ENCODE results near the gene CNTNAP5. TPM values are rescaled to one million over a fixed set of nuclear protein-coding genes. Genes with fewer than 3 reads are reported as not detected.

Gene CNTNAP5
- total RNA-seq, 1 donor from 2014 or later: not detected

GRCh38 chr2:124639524-124639923 is 614.4 kb downstream of the CNTNAP5 start:
- no peak overlapping the region for H3K4me3 Mint-ChIP-seq
- H3K27ac Mint-ChIP-seq: no peak overlapping the region
- TF ChIP-seq EZH2 (IDR thresholded peaks at IDR 0.05): no peak
- no peak for TF ChIP-seq EZH2phosphoT487 (IDR thresholded peaks at IDR 0.05)
- TF ChIP-seq, protein P1, sequence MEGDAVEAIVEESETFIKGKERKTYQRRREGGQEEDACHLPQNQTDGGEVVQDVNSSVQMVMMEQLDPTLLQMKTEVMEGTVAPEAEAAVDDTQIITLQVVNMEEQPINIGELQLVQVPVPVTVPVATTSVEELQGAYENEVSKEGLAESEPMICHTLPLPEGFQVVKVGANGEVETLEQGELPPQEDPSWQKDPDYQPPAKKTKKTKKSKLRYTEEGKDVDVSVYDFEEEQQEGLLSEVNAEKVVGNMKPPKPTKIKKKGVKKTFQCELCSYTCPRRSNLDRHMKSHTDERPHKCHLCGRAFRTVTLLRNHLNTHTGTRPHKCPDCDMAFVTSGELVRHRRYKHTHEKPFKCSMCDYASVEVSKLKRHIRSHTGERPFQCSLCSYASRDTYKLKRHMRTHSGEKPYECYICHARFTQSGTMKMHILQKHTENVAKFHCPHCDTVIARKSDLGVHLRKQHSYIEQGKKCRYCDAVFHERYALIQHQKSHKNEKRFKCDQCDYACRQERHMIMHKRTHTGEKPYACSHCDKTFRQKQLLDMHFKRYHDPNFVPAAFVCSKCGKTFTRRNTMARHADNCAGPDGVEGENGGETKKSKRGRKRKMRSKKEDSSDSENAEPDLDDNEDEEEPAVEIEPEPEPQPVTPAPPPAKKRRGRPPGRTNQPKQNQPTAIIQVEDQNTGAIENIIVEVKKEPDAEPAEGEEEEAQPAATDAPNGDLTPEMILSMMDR (IDR thresholded peaks at IDR 0.05): no peak
- Histone ChIP-seq H3K27me3 (no peaks in the 10 kb centered on the region), H3K79me2 (ENCODE audit: low read depth) (no peaks in the 10 kb centered on the region), H3K36me3 (no peaks in the 10 kb centered on the region), H3K4me3 (no peak overlapping the region), H2AFZ (replicated peaks) (no peak overlapping the region), H4K20me1 (ENCODE audit: low read depth) (no peaks in the 10 kb centered on the region), H3F3A (ENCODE audit: low read depth) (no peaks in the 10 kb centered on the region), H3K9ac (no peak overlapping the region), H3K27ac (no peak overlapping the region), H3K4me2 (no peak overlapping the region), H3K4me1 (no peaks in the 10 kb centered on the region), H3K9me3 (ENCODE audit: low read depth) (no peaks in the 10 kb centered on the region)
- no peak for DNase-seq (ENCODE audit: low spot score)
- no peaks in the 10 kb centered on the region for H3K36me3 Mint-ChIP-seq
- no peaks in the 10 kb centered on the region for H3K9me3 Mint-ChIP-seq
- no peaks in the 10 kb centered on the region for H3K4me1 Mint-ChIP-seq
- no peaks in the 10 kb centered on the region for H3K27me3 Mint-ChIP-seq (ENCODE audit: insufficient read depth, low read depth)

DNA sequence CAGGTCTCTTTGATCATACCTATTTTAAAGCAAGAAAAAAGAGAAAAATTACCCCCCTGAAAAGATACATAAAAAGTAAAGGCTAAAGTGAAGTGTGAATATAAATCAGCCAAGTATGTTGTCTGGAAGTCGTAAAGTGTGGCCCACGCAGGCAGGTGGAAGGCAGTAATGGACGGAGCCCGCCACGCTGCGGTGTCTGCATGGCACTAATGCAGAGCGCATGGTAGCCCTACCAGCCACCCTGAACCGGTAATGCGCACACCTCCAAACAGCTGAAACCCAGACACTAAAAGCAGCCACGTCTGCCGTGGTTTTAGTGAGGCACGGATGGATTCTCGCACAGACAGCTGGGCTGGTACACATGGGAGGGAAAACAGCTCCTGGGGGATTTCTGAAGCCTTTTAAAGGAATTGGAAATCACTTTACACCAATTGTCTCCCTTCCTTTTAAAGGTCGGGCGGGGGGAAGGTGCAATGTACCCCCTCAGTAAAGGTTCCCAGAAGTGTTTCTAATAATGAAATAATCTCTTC is 615.2 kb downstream of the CNTNAP5 start:
- H3K27me3 Mint-ChIP-seq (ENCODE audit: insufficient read depth, low read depth): no peaks in the 10 kb centered on the region
- no peaks in the 10 kb centered on the region for H3K9me3 ChIP-seq (ENCODE audit: low read depth)
- H3K4me3 ChIP-seq: no peak overlapping the region
- H3K4me1 Mint-ChIP-seq: no peaks in the 10 kb centered on the region
- no peaks in the 10 kb centered on the region for H3K36me3 Mint-ChIP-seq
- no peak overlapping the region for H3K27ac ChIP-seq
- H3K4me3 Mint-ChIP-seq: no peak overlapping the region
- H3K27ac Mint-ChIP-seq: no peak overlapping the region
- no peak overlapping the region for H3K4me2 ChIP-seq
- H3K79me2 ChIP-seq (ENCODE audit: low read depth): no peaks in the 10 kb centered on the region
- no peaks in the 10 kb centered on the region for H3K4me1 ChIP-seq
- TF ChIP-seq EZH2 (IDR thresholded peaks at IDR 0.05) (no peak), EZH2phosphoT487 (IDR thresholded peaks at IDR 0.05) (no peak)
- TF ChIP-seq, protein P1 (IDR thresholded peaks at IDR 0.05): no peak
- no peak overlapping the region for H2AFZ ChIP-seq (replicated peaks)
- H3F3A ChIP-seq (ENCODE audit: low read depth): no peaks in the 10 kb centered on the region
- H3K36me3 ChIP-seq: no peaks in the 10 kb centered on the region
- H4K20me1 ChIP-seq (ENCODE audit: low read depth): no peaks in the 10 kb centered on the region
- H3K9ac ChIP-seq: no peak overlapping the region
- DNase-seq (ENCODE audit: low spot score): no peak
- H3K9me3 Mint-ChIP-seq: no peaks in the 10 kb centered on the region
- H3K27me3 ChIP-seq: no peaks in the 10 kb centered on the region

DNA sequence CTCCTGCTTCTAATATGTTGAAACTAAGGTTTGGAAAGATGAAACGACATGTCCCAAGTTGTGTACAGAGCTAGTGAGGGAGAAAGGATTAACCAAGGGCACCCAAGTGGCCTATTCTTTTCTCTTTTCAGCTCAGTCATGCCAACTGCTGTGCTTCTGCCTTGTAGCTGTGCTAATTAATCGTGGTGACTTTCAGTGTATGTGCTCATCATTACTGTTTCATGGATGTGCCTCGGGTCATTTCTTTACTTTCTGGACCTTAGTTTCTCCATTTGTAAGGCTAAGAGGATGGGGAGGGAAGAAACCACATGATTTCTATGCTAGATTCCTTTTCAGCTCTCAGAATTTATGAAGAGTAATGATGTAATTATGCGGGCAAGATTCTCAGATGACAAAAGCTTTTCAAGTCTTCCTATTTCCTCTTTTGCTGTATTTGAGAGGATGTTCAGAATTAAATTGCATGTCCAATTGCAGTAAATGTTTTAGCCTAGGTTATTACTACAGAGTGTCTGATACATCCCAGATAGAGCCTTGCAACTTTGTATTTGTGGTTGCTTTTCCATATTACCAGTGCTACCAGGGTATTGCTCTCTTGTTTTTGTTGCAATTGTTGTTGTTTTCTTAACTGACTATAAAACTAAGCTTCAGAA is 621.2 kb downstream of the CNTNAP5 start:
- Mint-ChIP-seq H3K9me3 (no peaks in the 10 kb centered on the region), H3K27ac (no peak overlapping the region), H3K4me3 (no peak overlapping the region), H3K36me3 (no peaks in the 10 kb centered on the region), H3K27me3 (ENCODE audit: insufficient read depth, low read depth) (peaks cover 3% of the 10 kb centered on the region), H3K4me1 (peaks cover 16% of the 10 kb centered on the region)
- no peaks in the 10 kb centered on the region for H3F3A ChIP-seq (ENCODE audit: low read depth)
- H2AFZ ChIP-seq (replicated peaks): no peak overlapping the region
- no peak overlapping the region for H3K4me2 ChIP-seq
- peaks cover 9% of the 10 kb centered on the region for H3K4me1 ChIP-seq
- no peak for DNase-seq (ENCODE audit: low spot score)
- H3K4me3 ChIP-seq: no peak overlapping the region
- no peak overlapping the region for H3K9ac ChIP-seq
- no peak overlapping the region for H3K27ac ChIP-seq
- H3K9me3 ChIP-seq (ENCODE audit: low read depth): no peaks in the 10 kb centered on the region
- no peaks in the 10 kb centered on the region for H3K79me2 ChIP-seq (ENCODE audit: low read depth)
- no peaks in the 10 kb centered on the region for H3K36me3 ChIP-seq
- no peaks in the 10 kb centered on the region for H3K27me3 ChIP-seq
- no peak for TF ChIP-seq EZH2 (IDR thresholded peaks at IDR 0.05)
- TF ChIP-seq, protein P1 (IDR thresholded peaks at IDR 0.05): no peak
- peak; percentile 19 for TF ChIP-seq EZH2phosphoT487 (IDR thresholded peaks at IDR 0.05)
- H4K20me1 ChIP-seq (ENCODE audit: low read depth): no peaks in the 10 kb centered on the region
